ENCODE results near the gene EMC8.

Gene EMC8

GRCh38 chr16:85828166-85828565, 28.8 kb upstream of the EMC8 start:
- Histone ChIP-seq H3K9ac (ENCODE audit: low read length) (no peak overlapping the region), H3F3A (ENCODE audit: insufficient read depth) (0 out of 2 replicates have a peak, but pooled peaks cover 8% of the 10 kb centered on the region), H3K27me3 (ENCODE audit: low read length) (no peaks in the 10 kb centered on the region), H3K9me2 (replicated peaks; ENCODE audit: insufficient read depth, low read length) (no peaks in the 10 kb centered on the region), H3K79me2 (ENCODE audit: insufficient read depth, low read length) (no peaks in the 10 kb centered on the region), H3K4me3 (ENCODE audit: insufficient read depth, low read length, poor library complexity, severe bottlenecking) (no peak overlapping the region), H3K36me3 (ENCODE audit: low read length) (no peaks in the 10 kb centered on the region), H3K9me3 (ENCODE audit: insufficient read depth, low read length) (peaks cover 11% of the 10 kb centered on the region; the same call in 1 of the 2 replicates), H4K20me1 (ENCODE audit: low read depth, low read length) (no peaks in the 10 kb centered on the region), H3K4me2 (ENCODE audit: low read depth, low read length, poor library complexity, severe bottlenecking) (no peak overlapping the region), H2AFZ (ENCODE audit: low read depth, low read length, severe bottlenecking) (no peak overlapping the region), H3K27ac (ENCODE audit: low read depth, low read length) (no peak overlapping the region)
- TF ChIP-seq EZH2phosphoT487 (conservative IDR thresholded peaks at IDR 0.05; ENCODE audit: low read length) (no peak), CTCF (IDR thresholded peaks at IDR 0.05; ENCODE audit: insufficient read depth, low read length, poor library complexity, severe bottlenecking) (no peak)

GRCh38 chr16:85826686-85827247, 27.4 kb upstream of the EMC8 start:
- Histone ChIP-seq H3K27ac (ENCODE audit: low read depth, low read length) (no peak overlapping the region), H3K9me2 (replicated peaks; ENCODE audit: insufficient read depth, low read length) (no peaks in the 10 kb centered on the region), H3K79me2 (ENCODE audit: insufficient read depth, low read length) (no peaks in the 10 kb centered on the region), H3K9ac (ENCODE audit: low read length) (no peak overlapping the region), H3K4me2 (ENCODE audit: low read depth, low read length, poor library complexity, severe bottlenecking) (no peak overlapping the region), H3K4me3 (ENCODE audit: insufficient read depth, low read length, poor library complexity, severe bottlenecking) (no peak overlapping the region), H3K9me3 (ENCODE audit: insufficient read depth, low read length) (peaks cover 11% of the 10 kb centered on the region; the same call in 1 of the 2 replicates), H3F3A (ENCODE audit: insufficient read depth) (0 out of 2 replicates have a peak, but pooled peaks cover 8% of the 10 kb centered on the region), H3K27me3 (ENCODE audit: low read length) (no peaks in the 10 kb centered on the region), H2AFZ (ENCODE audit: low read depth, low read length, severe bottlenecking) (no peak overlapping the region), H4K20me1 (ENCODE audit: low read depth, low read length) (no peaks in the 10 kb centered on the region), H3K36me3 (ENCODE audit: low read length) (no peaks in the 10 kb centered on the region)
- TF ChIP-seq EZH2phosphoT487 (conservative IDR thresholded peaks at IDR 0.05; ENCODE audit: low read length) (no peak), CTCF (IDR thresholded peaks at IDR 0.05; ENCODE audit: insufficient read depth, low read length, poor library complexity, severe bottlenecking) (no peak)

DNA sequence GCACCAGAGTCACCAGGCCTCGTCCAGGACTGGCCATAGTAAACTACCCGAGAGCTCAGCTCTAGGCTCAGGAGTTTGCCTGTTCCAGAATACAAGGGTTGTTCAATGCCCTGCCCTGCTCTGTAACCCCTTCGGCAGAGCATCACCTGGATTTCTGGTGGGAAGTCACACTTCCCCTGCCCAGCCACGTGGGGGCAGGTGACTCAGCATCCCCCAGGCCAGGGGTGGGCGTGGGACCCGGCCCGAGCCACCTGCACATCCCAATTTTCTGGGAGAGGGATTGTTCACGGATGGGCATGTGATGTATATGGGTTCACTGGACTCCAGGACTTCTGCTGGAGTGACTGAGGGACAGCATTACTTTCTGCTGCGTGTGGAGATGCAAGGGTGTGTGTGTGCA, 26.0 kb upstream of the EMC8 start:
- H3K9me2 ChIP-seq (replicated peaks; ENCODE audit: insufficient read depth, low read length) = no peaks in the 10 kb centered on the region
- no peaks in the 10 kb centered on the region for H4K20me1 ChIP-seq (ENCODE audit: low read depth, low read length)
- H3F3A ChIP-seq (ENCODE audit: insufficient read depth) = 0 out of 2 replicates have a peak, but pooled peaks cover 8% of the 10 kb centered on the region
- TF ChIP-seq CTCF (IDR thresholded peaks at IDR 0.05; ENCODE audit: insufficient read depth, low read length, poor library complexity, severe bottlenecking) (peak; percentile 28), EZH2phosphoT487 (conservative IDR thresholded peaks at IDR 0.05; ENCODE audit: low read length) (no peak)
- H3K36me3 ChIP-seq (ENCODE audit: low read length) = no peaks in the 10 kb centered on the region
- no peak overlapping the region for H3K27ac ChIP-seq (ENCODE audit: low read depth, low read length)
- H3K4me2 ChIP-seq (ENCODE audit: low read depth, low read length, poor library complexity, severe bottlenecking) = no peak overlapping the region
- no peaks in the 10 kb centered on the region for H3K79me2 ChIP-seq (ENCODE audit: insufficient read depth, low read length)
- peaks cover 11% of the 10 kb centered on the region; the same call in 1 of the 2 replicates for H3K9me3 ChIP-seq (ENCODE audit: insufficient read depth, low read length)
- H3K9ac ChIP-seq (ENCODE audit: low read length) = no peak overlapping the region
- no peaks in the 10 kb centered on the region for H3K27me3 ChIP-seq (ENCODE audit: low read length)
- H3K4me3 ChIP-seq (ENCODE audit: insufficient read depth, low read length, poor library complexity, severe bottlenecking) = no peak overlapping the region
- H2AFZ ChIP-seq (ENCODE audit: low read depth, low read length, severe bottlenecking) = no peak overlapping the region
